ENCODE results near the gene ETV6. TPM values are rescaled to one million over a fixed set of nuclear protein-coding genes. Genes with fewer than 3 reads are reported as not detected.

The ETV6 gene
- total RNA-seq, 1 experiment from 2014 or later, result 89.1 TPM

GRCh38 chr12:11745113-11745512, 95.6 kb downstream of the ETV6 start:
- Mint-ChIP-seq H3K36me3 (ENCODE audit: insufficient read depth, unreplicated experiment) (peaks cover 16% of the 10 kb centered on the region), H3K4me3 (ENCODE audit: low read depth, unreplicated experiment) (no peak overlapping the region), H3K4me1 (ENCODE audit: low read depth, unreplicated experiment) (peaks cover 80% of the 10 kb centered on the region), H3K27me3 (ENCODE audit: unreplicated experiment) (no peaks in the 10 kb centered on the region), H3K9me3 (ENCODE audit: low read depth, unreplicated experiment) (no peaks in the 10 kb centered on the region), H3K27ac (ENCODE audit: unreplicated experiment) (peak overlapping the region; percentile 91)
- intact Hi-C loops (cut with micrococcal nuclease; ENCODE audit: unreplicated experiment), result loop anchor here (5.0 kb wide), 5 partner anchors 38 to 163 kb away; no protein-coding TSS in a partner anchor
- no TSS peak for BruUV-seq (replicated peaks)
- no peak for TF ChIP-seq CTCF (IDR thresholded peaks at IDR 0.05; ENCODE audit: unreplicated experiment)
- DNase-seq, result no peak
- CTCF ChIA-PET, result interaction anchor here (1.5 to 1.7 kb wide), 2 partner anchors 50 to 288 kb away, joined by 5 read pairs; no protein-coding TSS in a partner anchor

DNA sequence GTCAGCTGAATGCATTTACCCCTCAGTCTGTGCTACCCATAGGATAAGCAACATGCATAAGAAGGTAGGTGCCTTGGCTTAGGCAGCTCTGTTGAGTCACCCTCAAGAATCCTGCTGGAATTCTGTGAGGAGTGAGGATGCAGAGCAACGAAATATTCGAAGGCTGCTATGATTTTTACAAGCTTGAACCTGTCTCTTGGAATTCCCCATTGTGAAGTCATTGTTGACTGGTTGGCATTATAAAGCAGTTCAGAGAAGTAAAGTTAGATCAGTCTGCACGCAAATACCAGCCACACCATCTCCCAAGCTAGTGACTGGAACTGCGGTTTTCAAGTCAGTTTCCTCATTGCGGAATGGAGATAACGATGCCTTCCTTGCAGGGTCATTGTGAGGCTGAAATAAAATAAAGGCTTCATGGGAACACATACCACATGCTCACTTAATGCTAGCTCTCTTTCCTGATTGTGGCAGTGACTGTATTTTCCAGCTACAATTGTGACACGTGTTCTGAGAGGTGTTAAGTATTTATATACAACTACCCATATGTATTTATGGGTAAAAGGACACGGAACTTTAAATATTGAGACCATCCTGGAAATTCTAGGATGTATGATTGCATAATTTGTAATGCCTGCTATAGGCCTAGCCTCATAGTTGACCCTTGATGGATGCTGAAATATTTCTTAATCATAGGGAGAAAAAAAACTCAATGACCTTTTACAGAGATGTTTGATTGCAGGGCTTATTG, 96.7 kb downstream of the ETV6 start:
- H3K27ac Mint-ChIP-seq (ENCODE audit: unreplicated experiment), result peak overlapping the region; percentile 91
- H3K4me3 Mint-ChIP-seq (ENCODE audit: low read depth, unreplicated experiment), result no peak overlapping the region
- intact Hi-C loops (cut with micrococcal nuclease; ENCODE audit: unreplicated experiment), result loop anchor here (1.0 to 5.0 kb wide), 6 partner anchors 16 to 164 kb away; no protein-coding TSS in a partner anchor
- peak; percentile 76 for DNase-seq
- TF ChIP-seq CTCF (IDR thresholded peaks at IDR 0.05; ENCODE audit: unreplicated experiment), result no peak
- H3K36me3 Mint-ChIP-seq (ENCODE audit: insufficient read depth, unreplicated experiment), result peaks cover 16% of the 10 kb centered on the region
- CTCF ChIA-PET, result interaction anchor here (0.5 to 1.7 kb wide), 10 partner anchors 12 to 287 kb away, joined by 3 to 10 read pairs (median 5); no protein-coding TSS in a partner anchor
- no TSS peak for BruUV-seq (replicated peaks)
- H3K9me3 Mint-ChIP-seq (ENCODE audit: low read depth, unreplicated experiment), result no peaks in the 10 kb centered on the region
- peaks cover 77% of the 10 kb centered on the region for H3K4me1 Mint-ChIP-seq (ENCODE audit: low read depth, unreplicated experiment)
- H3K27me3 Mint-ChIP-seq (ENCODE audit: unreplicated experiment), result no peaks in the 10 kb centered on the region

- peaks cover 16% of the 10 kb centered on the region for H3K36me3 Mint-ChIP-seq (ENCODE audit: insufficient read depth, unreplicated experiment)
- H3K4me3 Mint-ChIP-seq (ENCODE audit: low read depth, unreplicated experiment), result no peak overlapping the region
- intact Hi-C loops (cut with micrococcal nuclease; ENCODE audit: unreplicated experiment), result loop anchor here (1.0 to 5.0 kb wide), 6 partner anchors 17 to 165 kb away; no protein-coding TSS in a partner anchor
- H3K9me3 Mint-ChIP-seq (ENCODE audit: low read depth, unreplicated experiment), result no peaks in the 10 kb centered on the region
- CTCF ChIA-PET, result interaction anchor here (1.7 kb wide), 1 partner anchor 286 kb away, joined by 5 read pairs; no protein-coding TSS in a partner anchor
- BruUV-seq (replicated peaks), result no TSS peak
- H3K4me1 Mint-ChIP-seq (ENCODE audit: low read depth, unreplicated experiment), result peaks cover 76% of the 10 kb centered on the region
- no peak for TF ChIP-seq CTCF (IDR thresholded peaks at IDR 0.05; ENCODE audit: unreplicated experiment)
- no peak for DNase-seq
- H3K27me3 Mint-ChIP-seq (ENCODE audit: unreplicated experiment), result no peaks in the 10 kb centered on the region
- peak overlapping the region; percentile 91 for H3K27ac Mint-ChIP-seq (ENCODE audit: unreplicated experiment)
Observed at GRCh38 chr12:11746940-11747716, 97.7 kb downstream of the ETV6 start.

DNA sequence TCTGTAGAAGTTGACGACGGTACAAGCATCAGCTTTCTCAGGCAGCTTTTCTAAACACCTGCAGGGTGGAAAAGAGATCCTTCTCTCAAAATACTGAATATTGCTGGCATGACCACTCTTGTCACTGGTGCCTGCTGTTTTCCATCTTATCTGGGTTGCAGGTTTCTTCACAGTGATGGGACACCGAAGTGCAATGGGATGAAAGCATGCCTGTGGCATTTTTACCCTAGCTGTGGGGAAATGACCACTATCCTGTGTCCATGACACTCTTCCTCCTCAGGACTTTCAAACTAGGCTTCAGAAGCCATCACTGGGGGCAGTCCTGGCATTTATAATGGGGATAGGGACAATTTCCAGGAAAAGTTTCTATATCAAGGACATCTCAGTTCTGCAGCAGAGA, 98.5 kb downstream of the ETV6 start:
- no peaks in the 10 kb centered on the region for H3K9me3 Mint-ChIP-seq (ENCODE audit: low read depth, unreplicated experiment)
- intact Hi-C loops (cut with micrococcal nuclease; ENCODE audit: unreplicated experiment), result loop anchor here (5.0 kb wide), 5 partner anchors 41 to 166 kb away; no protein-coding TSS in a partner anchor
- BruUV-seq (replicated peaks), result no TSS peak
- no peak for TF ChIP-seq CTCF (IDR thresholded peaks at IDR 0.05; ENCODE audit: unreplicated experiment)
- CTCF ChIA-PET, result no interaction called here
- peak overlapping the region; percentile 91 for H3K27ac Mint-ChIP-seq (ENCODE audit: unreplicated experiment)
- peaks cover 79% of the 10 kb centered on the region for H3K4me1 Mint-ChIP-seq (ENCODE audit: low read depth, unreplicated experiment)
- DNase-seq, result no peak
- no peak overlapping the region for H3K4me3 Mint-ChIP-seq (ENCODE audit: low read depth, unreplicated experiment)
- H3K36me3 Mint-ChIP-seq (ENCODE audit: insufficient read depth, unreplicated experiment), result peaks cover 17% of the 10 kb centered on the region
- H3K27me3 Mint-ChIP-seq (ENCODE audit: unreplicated experiment), result no peaks in the 10 kb centered on the region

All from Calu3 (cell line).